ENCODE data around the gene ITSN2.

Gene ITSN2

GRCh38 chr2:24190503-24190902 lies 169.8 kb downstream of the ITSN2 start:
- TF ChIP-seq ZNF565 (CRISPR knock-in tag; conservative IDR thresholded peaks at IDR 0.05; ENCODE audit: low read depth) (no peak), GLIS3 (CRISPR knock-in tag; IDR thresholded peaks at IDR 0.05) (no peak), TOX (CRISPR knock-in tag; IDR thresholded peaks at IDR 0.05; ENCODE audit: borderline replicate concordance) (no peak), CSDC2 (CRISPR knock-in tag; IDR thresholded peaks at IDR 0.05) (no peak), ZNF8 (CRISPR knock-in tag; IDR thresholded peaks at IDR 0.05) (no peak), TSHZ2 (CRISPR knock-in tag; IDR thresholded peaks at IDR 0.05) (no peak), ZFP3 (CRISPR knock-in tag; IDR thresholded peaks at IDR 0.05) (no peak), ZFP30 (CRISPR knock-in tag; IDR thresholded peaks at IDR 0.05) (no peak), ZNF70 (CRISPR knock-in tag; IDR thresholded peaks at IDR 0.05) (no peak), TCF4 (CRISPR knock-in tag; IDR thresholded peaks at IDR 0.05; ENCODE audit: borderline replicate concordance) (no peak)
- ATAC-seq, result no peak

- no peak for TF ChIP-seq BACH2 (CRISPR knock-in tag; IDR thresholded peaks at IDR 0.05; ENCODE audit: borderline replicate concordance)
- no peak for TF ChIP-seq ZFP3 (CRISPR knock-in tag; IDR thresholded peaks at IDR 0.05)
- no peak for TF ChIP-seq GLIS3 (CRISPR knock-in tag; IDR thresholded peaks at IDR 0.05)
- no peak for TF ChIP-seq ZFP30 (CRISPR knock-in tag; IDR thresholded peaks at IDR 0.05)
- TF ChIP-seq ZNF70 (CRISPR knock-in tag; IDR thresholded peaks at IDR 0.05), result no peak
- no peak for TF ChIP-seq ARNTL (CRISPR knock-in tag; IDR thresholded peaks at IDR 0.05; ENCODE audit: borderline replicate concordance, low read depth)
- TF ChIP-seq CSRNP3 (CRISPR knock-in tag; IDR thresholded peaks at IDR 0.05), result no peak
- TF ChIP-seq CREB5 (CRISPR knock-in tag; IDR thresholded peaks at IDR 0.05; ENCODE audit: low read depth), result no peak
- no peak for TF ChIP-seq OSR1 (CRISPR knock-in tag; IDR thresholded peaks at IDR 0.05)
- no peak for TF ChIP-seq ZC3H10 (CRISPR knock-in tag; IDR thresholded peaks at IDR 0.05)
- no peak for TF ChIP-seq ZNF8 (CRISPR knock-in tag; IDR thresholded peaks at IDR 0.05)
- TF ChIP-seq PATZ1 (CRISPR knock-in tag; IDR thresholded peaks at IDR 0.05; ENCODE audit: borderline replicate concordance), result no peak
- TF ChIP-seq RARB (CRISPR knock-in tag; IDR thresholded peaks at IDR 0.05), result no peak
- ATAC-seq, result no peak
Observed at GRCh38 chr2:24189551-24189950, 170.8 kb downstream of the ITSN2 start.

- TF ChIP-seq ZC3H10 (CRISPR knock-in tag; IDR thresholded peaks at IDR 0.05), result no peak
- 0 out of 3 replicates have a peak, but pooled peaks have one; percentile 34 for ATAC-seq
Observed at GRCh38 chr2:24183366-24184069, 176.8 kb downstream of the ITSN2 start.

- TF ChIP-seq ZNF8 (CRISPR knock-in tag; IDR thresholded peaks at IDR 0.05) (no peak), SNAI2 (CRISPR knock-in tag; IDR thresholded peaks at IDR 0.05) (no peak), ZNF565 (CRISPR knock-in tag; conservative IDR thresholded peaks at IDR 0.05; ENCODE audit: low read depth) (no peak), CSRNP3 (CRISPR knock-in tag; IDR thresholded peaks at IDR 0.05) (no peak), PPARA (CRISPR knock-in tag; IDR thresholded peaks at IDR 0.05; ENCODE audit: borderline replicate concordance) (no peak), ZC3H10 (CRISPR knock-in tag; IDR thresholded peaks at IDR 0.05) (no peak), CREB5 (CRISPR knock-in tag; IDR thresholded peaks at IDR 0.05; ENCODE audit: low read depth) (no peak), ESRRG (CRISPR knock-in tag; IDR thresholded peaks at IDR 0.05) (no peak), BACH2 (CRISPR knock-in tag; IDR thresholded peaks at IDR 0.05; ENCODE audit: borderline replicate concordance) (no peak), CSDC2 (CRISPR knock-in tag; IDR thresholded peaks at IDR 0.05) (no peak), ZFP3 (CRISPR knock-in tag; IDR thresholded peaks at IDR 0.05) (no peak), TOX (CRISPR knock-in tag; IDR thresholded peaks at IDR 0.05; ENCODE audit: borderline replicate concordance) (no peak)
- ATAC-seq, result no peak
Observed at GRCh38 chr2:24182507-24182906, 177.8 kb downstream of the ITSN2 start.
